Measurements from ENCODE around the gene PLPP3.

- TF ChIP-seq ZBTB21 (tag by site-specific recombination; IDR thresholded peaks at IDR 0.05) = no peak
- no peak for TF ChIP-seq HOXA7 (CRISPR knock-in tag; IDR thresholded peaks at IDR 0.05; ENCODE audit: borderline replicate concordance)
- TF ChIP-seq ZNF792 (tag by site-specific recombination; IDR thresholded peaks at IDR 0.05) = no peak
- TF ChIP-seq ZNF660 (tag by site-specific recombination; IDR thresholded peaks at IDR 0.05) = no peak
- TF ChIP-seq MZF1 (tag by site-specific recombination; IDR thresholded peaks at IDR 0.05; ENCODE audit: borderline replicate concordance) = no peak
Observed at GRCh38 chr1:56452027-56453011, 127.0 kb downstream of the PLPP3 start.

Measured in HEK293 (cell line).